Measurements from ENCODE around the gene GPHN.

DNA sequence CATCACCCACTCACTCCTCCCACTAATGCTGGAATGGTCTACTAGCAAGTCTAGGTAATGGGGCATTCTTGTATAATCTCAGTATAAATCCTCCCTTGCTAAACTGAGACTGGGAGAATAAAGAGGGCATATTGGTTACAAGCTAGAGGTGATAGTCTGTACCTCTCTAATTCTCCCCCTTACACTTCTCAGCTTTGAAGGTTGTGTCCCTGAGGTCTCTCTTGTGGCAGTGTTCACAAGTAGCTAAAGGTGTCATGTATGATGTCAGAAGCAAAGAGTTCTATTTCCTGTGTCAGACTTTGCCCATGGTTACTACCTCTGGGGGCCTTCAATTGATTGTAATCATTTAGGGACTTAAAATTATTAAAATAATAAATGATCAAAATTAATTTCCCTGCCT lies 48.3 kb upstream of the GPHN start:
- TF ChIP-seq, protein P1, sequence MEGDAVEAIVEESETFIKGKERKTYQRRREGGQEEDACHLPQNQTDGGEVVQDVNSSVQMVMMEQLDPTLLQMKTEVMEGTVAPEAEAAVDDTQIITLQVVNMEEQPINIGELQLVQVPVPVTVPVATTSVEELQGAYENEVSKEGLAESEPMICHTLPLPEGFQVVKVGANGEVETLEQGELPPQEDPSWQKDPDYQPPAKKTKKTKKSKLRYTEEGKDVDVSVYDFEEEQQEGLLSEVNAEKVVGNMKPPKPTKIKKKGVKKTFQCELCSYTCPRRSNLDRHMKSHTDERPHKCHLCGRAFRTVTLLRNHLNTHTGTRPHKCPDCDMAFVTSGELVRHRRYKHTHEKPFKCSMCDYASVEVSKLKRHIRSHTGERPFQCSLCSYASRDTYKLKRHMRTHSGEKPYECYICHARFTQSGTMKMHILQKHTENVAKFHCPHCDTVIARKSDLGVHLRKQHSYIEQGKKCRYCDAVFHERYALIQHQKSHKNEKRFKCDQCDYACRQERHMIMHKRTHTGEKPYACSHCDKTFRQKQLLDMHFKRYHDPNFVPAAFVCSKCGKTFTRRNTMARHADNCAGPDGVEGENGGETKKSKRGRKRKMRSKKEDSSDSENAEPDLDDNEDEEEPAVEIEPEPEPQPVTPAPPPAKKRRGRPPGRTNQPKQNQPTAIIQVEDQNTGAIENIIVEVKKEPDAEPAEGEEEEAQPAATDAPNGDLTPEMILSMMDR (IDR thresholded peaks at IDR 0.05): no peak
- TF ChIP-seq POLR2A (IDR thresholded peaks at IDR 0.05): no peak
- TF ChIP-seq EP300 (IDR thresholded peaks at IDR 0.05): no peak
